Esophagus squamous epithelium (tissue), 5 donors: Measurements from ENCODE around the gene OXCT2. TPM values are rescaled to one million over a fixed set of nuclear protein-coding genes. Genes with fewer than 3 reads are reported as not detected.

Source experiments
- DNase-seq: peaks from one replicate; lab custom pipeline; 2025; lab: John Stamatoyannopoulos, UW
- H3K27ac ChIP-seq, 4 donors: fragments of 200-600 bp; sonication (generic); one replicate each; pipeline ENCODE4 v1.5.1; 2016 to 2019; ENCODE audit warnings: mild to moderate bottlenecking in 1 of 4
- H3K27me3 ChIP-seq, 4 donors: fragments of 200-600 bp; sonication (generic); 1 replicate in 3 of 4; 2 replicates in 1 of 4; pipeline versions ENCODE4 v1.5.1 to v1.6.0; 2017 to 2021; ENCODE audit warnings: antibody characterized with exemption in 1 of 4
- H3K36me3 ChIP-seq, 3 donors: fragments of 200-600 bp; sonication (generic); one replicate each; pipeline ENCODE4 v1.5.1; 2016 to 2019
- H3K4me1 ChIP-seq, 3 donors: fragments of 200-600 bp; sonication (generic); one replicate each; pipeline ENCODE4 v1.5.1; 2017 to 2019
- H3K4me3 ChIP-seq, 4 donors: fragments of 200-600 bp; sonication (generic); 1 replicate in 3 of 4; 2 replicates in 1 of 4; pipeline ENCODE4 v1.5.1; 2016 to 2019; ENCODE audit warnings: mild to moderate bottlenecking in 2 of 4, moderate library complexity in 1 of 4
- H3K9me3 ChIP-seq, 3 donors: fragments of 200-600 bp; sonication (generic); one replicate each; pipeline ENCODE4 v1.5.1; 2016 to 2019
- POLR2A ChIP-seq, 4 donors: fragments of 450-650 bp; IDR thresholded peaks; one replicate each; pipeline ENCODE4 v1.6.1; 2017; ENCODE audit warnings: antibody characterized with exemption in 4 of 4, mild to moderate bottlenecking in 4 of 4, moderate library complexity in 3 of 4
- WGBS, 2 donors: methylation state at CpG; one replicate each; pipeline ENCODE4 v1.1.5; 2018; 5-methylcytosine and 5-hydroxymethylcytosine counted together
- intact Hi-C: fragments of 100-400 bp; cut with DNase I; formaldehyde crosslinking; loops from one replicate; pipeline ENCODE4 v1.15.0; 2022
- total RNA-seq, 4 donors: library from RNA; depleted of rRNA; stranded (reverse); fragments of >200 nt; gene quantifications; one replicate each; pipeline ENCODE4 v1.1.0, GENCODE V29; 2016
- TF ChIP-seq, protein P1 (sequence below), 6 experiments: fragments of 450-650 bp in 4 of 6; fragments of 200-600 bp in 2 of 6; sonication (generic) in 2 of 6; IDR thresholded peaks; one replicate each; pipeline ENCODE4 v1.5.1; 2016 to 2019; ENCODE audit warnings: antibody characterized with exemption in 6 of 6, mild to moderate bottlenecking in 4 of 6, moderate library complexity in 4 of 6
- donor health status: DM: yes; HTN: yes; CAD: no.

Gene OXCT2
- total RNA-seq, 4 donors from 2014 or later, result 0.19 to 0.48 TPM; not detected in 2

- Histone ChIP-seq H3K36me3 (peaks cover 14 to 100% (median 37%) of the 10 kb centered on the region in 3 donors), H3K4me3 (no peak overlapping the region), H3K27ac (peak overlapping the region in 2 of 4 donors; percentile 23 to 52), H3K27me3 (no peaks in the 10 kb centered on the region), H3K9me3 (no peaks in the 10 kb centered on the region), H3K4me1 (peaks cover 0 to 18% (median 5%) of the 10 kb centered on the region in 3 donors)
- TF ChIP-seq, protein P1, sequence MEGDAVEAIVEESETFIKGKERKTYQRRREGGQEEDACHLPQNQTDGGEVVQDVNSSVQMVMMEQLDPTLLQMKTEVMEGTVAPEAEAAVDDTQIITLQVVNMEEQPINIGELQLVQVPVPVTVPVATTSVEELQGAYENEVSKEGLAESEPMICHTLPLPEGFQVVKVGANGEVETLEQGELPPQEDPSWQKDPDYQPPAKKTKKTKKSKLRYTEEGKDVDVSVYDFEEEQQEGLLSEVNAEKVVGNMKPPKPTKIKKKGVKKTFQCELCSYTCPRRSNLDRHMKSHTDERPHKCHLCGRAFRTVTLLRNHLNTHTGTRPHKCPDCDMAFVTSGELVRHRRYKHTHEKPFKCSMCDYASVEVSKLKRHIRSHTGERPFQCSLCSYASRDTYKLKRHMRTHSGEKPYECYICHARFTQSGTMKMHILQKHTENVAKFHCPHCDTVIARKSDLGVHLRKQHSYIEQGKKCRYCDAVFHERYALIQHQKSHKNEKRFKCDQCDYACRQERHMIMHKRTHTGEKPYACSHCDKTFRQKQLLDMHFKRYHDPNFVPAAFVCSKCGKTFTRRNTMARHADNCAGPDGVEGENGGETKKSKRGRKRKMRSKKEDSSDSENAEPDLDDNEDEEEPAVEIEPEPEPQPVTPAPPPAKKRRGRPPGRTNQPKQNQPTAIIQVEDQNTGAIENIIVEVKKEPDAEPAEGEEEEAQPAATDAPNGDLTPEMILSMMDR (IDR thresholded peaks at IDR 0.05), result no peak
- no peak for TF ChIP-seq POLR2A (IDR thresholded peaks at IDR 0.05)
- DNase-seq, result no peak
- intact Hi-C loops, result no loop called here
- 43 to 44% methylated on average over 1 of the region's 2 CpGs for WGBS, 2 donors
Observed at GRCh38 chr1:39754906-39755504, 16.1 kb downstream of the OXCT2 start.

GRCh38 chr1:39754026-39754570, 17.1 kb downstream of the OXCT2 start:
- TF ChIP-seq, protein P1 (IDR thresholded peaks at IDR 0.05), result no peak
- no peak for TF ChIP-seq POLR2A (IDR thresholded peaks at IDR 0.05)
- whole genome bisulfite sequencing, 2 donors, result 42 to 46% methylated on average over 2 of the region's 2 CpGs
- H3K36me3 ChIP-seq, result peaks cover 20 to 100% (median 46%) of the 10 kb centered on the region in 3 donors

GRCh38 chr1:39753132-39754025, 17.8 kb downstream of the OXCT2 start:
- H3K9me3 ChIP-seq, result no peaks in the 10 kb centered on the region
- H3K4me1 ChIP-seq, result peaks cover 0 to 18% (median 5%) of the 10 kb centered on the region in 3 donors
- H3K27me3 ChIP-seq, result no peaks in the 10 kb centered on the region
- H3K27ac ChIP-seq, result peak overlapping the region in 2 of 4 donors; percentile 34 to 52
- no peak overlapping the region for H3K4me3 ChIP-seq
- no peak for DNase-seq
- peaks cover 20 to 100% (median 53%) of the 10 kb centered on the region in 3 donors for H3K36me3 ChIP-seq
- intact Hi-C loops, result no loop called here
- 83 to 86% methylated on average over 6 to 14 of the region's 16 CpGs for WGBS, 2 donors
- TF ChIP-seq POLR2A (IDR thresholded peaks at IDR 0.05), result no peak
- TF ChIP-seq, protein P1 (IDR thresholded peaks at IDR 0.05), result no peak

More at GRCh38 chr1:39754026-39754570, 17.1 kb downstream of the OXCT2 start:
- no peak for DNase-seq
- Histone ChIP-seq H3K27me3 (no peaks in the 10 kb centered on the region), H3K27ac (peak overlapping the region in 3 of 4 donors; percentile 23 to 52 (median 34)), H3K9me3 (no peaks in the 10 kb centered on the region), H3K4me3 (no peak overlapping the region), H3K4me1 (peaks cover 0 to 18% (median 5%) of the 10 kb centered on the region in 3 donors)
- intact Hi-C loops, result no loop called here

GRCh38 chr1:39752703-39753102, 18.4 kb downstream of the OXCT2 start:
- no peaks in the 10 kb centered on the region for H3K27me3 ChIP-seq
- peaks cover 20 to 100% (median 56%) of the 10 kb centered on the region in 3 donors for H3K36me3 ChIP-seq
- no peak overlapping the region for H3K4me3 ChIP-seq
- H3K27ac ChIP-seq, result peak overlapping the region in 2 of 4 donors; percentile 34 to 52
- WGBS, 2 donors, result 80 to 94% methylated on average over 2 to 4 of the region's 6 CpGs
- TF ChIP-seq, protein P1 (IDR thresholded peaks at IDR 0.05), result no peak
- TF ChIP-seq POLR2A (IDR thresholded peaks at IDR 0.05), result no peak
- no peaks in the 10 kb centered on the region for H3K9me3 ChIP-seq
- intact Hi-C loops, result no loop called here
- H3K4me1 ChIP-seq, result peaks cover 0 to 18% (median 5%) of the 10 kb centered on the region in 3 donors
- no peak for DNase-seq
